OCI-LY7 (cell line): ENCODE measurements around the gene BASP1. TPM values are rescaled to one million over a fixed set of nuclear protein-coding genes. Genes with fewer than 3 reads are reported as not detected.

Source experiments
- BruUV-seq: library from RNA; stranded (reverse); fragments of 400-500 nt; replicated peaks from 2 replicates; lab custom pipeline; 2021; lab: Mats Ljungman, UMichigan
- CTCF ChIA-PET: fragments of 300-600 bp; sonication (Branson Sonifier 250); formaldehyde crosslinking; loops from one replicate; lab custom pipeline; 2022; ENCODE audit warnings: antibody characterized with exemption; ENCODE audit not compliant: unreplicated experiment; lab: Charles Lee
- POLR2A ChIA-PET: fragments of 300-600 bp; sonication (Branson Sonifier 250); formaldehyde crosslinking; loops from one replicate; lab custom pipeline; 2022; ENCODE audit warnings: antibody characterized with exemption; lab: Charles Lee
- DNase-seq: peaks from one replicate; pipeline ENCODE4 v3.0.0-alpha.2; 2015; ENCODE audit warnings: low spot score
- H2AFZ ChIP-seq: fragments of 200-600 bp; sonication (generic), shearing (Covaris generic); 2 replicates; pipeline ENCODE4 v1.6.1; 2014; ENCODE audit warnings: mild to moderate bottlenecking, antibody characterized with exemption, low read length, moderate library complexity
- H3K27ac ChIP-seq: fragments of 200-600 bp; sonication (generic); 2 replicates; pipeline ENCODE4 v1.5.1; 2014; ENCODE audit warnings: mixed run types, low read depth, mild to moderate bottlenecking, moderate library complexity, low read length, inconsistent platforms; ENCODE audit not compliant: poor library complexity, severe bottlenecking
- H3K36me3 ChIP-seq: fragments of 200-600 bp; sonication (generic); 2 replicates; pipeline ENCODE4 v1.6.1; 2014; ENCODE audit warnings: mild to moderate bottlenecking, antibody characterized with exemption, low read length, moderate library complexity, mixed read lengths; ENCODE audit not compliant: insufficient read depth
- H3K4me1 ChIP-seq: fragments of 200-600 bp; sonication (generic); 2 replicates; pipeline ENCODE4 v1.5.1; 2014; ENCODE audit warnings: mild to moderate bottlenecking, low read length; ENCODE audit not compliant: insufficient read depth, poor library complexity, severe bottlenecking
- H3K4me2 ChIP-seq: fragments of 200-600 bp; sonication (generic); 2 replicates; pipeline ENCODE4 v1.6.1; 2014; ENCODE audit warnings: mild to moderate bottlenecking, low read length
- H3K4me3 ChIP-seq: fragments of 200-600 bp; sonication (generic); 2 replicates; pipeline ENCODE4 v1.5.1; 2014; ENCODE audit warnings: mild to moderate bottlenecking, low read depth, low read length; ENCODE audit not compliant: poor library complexity, severe bottlenecking
- H3K79me2 ChIP-seq: fragments of 200-600 bp; sonication (generic); 2 replicates; pipeline ENCODE4 v1.6.1; 2016; ENCODE audit warnings: low read depth, mild to moderate bottlenecking, low read length, moderate library complexity, mixed read lengths; ENCODE audit not compliant: insufficient read depth
- H3K9me2 ChIP-seq: fragments of 200-600 bp; sonication (generic); 2 replicates; pipeline ENCODE4 v1.6.1; 2016; ENCODE audit warnings: mild to moderate bottlenecking, low read length, mixed read lengths; ENCODE audit not compliant: insufficient read depth
- H3K9me3 ChIP-seq: fragments of 200-600 bp; sonication (generic); 2 replicates; pipeline ENCODE4 v1.6.1; 2014; ENCODE audit warnings: mild to moderate bottlenecking, mixed run types, low read length, mixed read lengths
- H4K20me1 ChIP-seq: fragments of 200-600 bp; sonication (generic); 2 replicates; pipeline ENCODE4 v1.6.1; 2014; ENCODE audit warnings: mild to moderate bottlenecking, antibody characterized with exemption, low read length, moderate library complexity, mixed read lengths; ENCODE audit not compliant: insufficient read depth
- EZH2phosphoT487 ChIP-seq: fragments of 200-600 bp; sonication (generic); IDR thresholded peaks from 2 replicates; pipeline ENCODE4 v1.6.1; 2018; ENCODE audit warnings: low read depth, borderline replicate concordance, mild to moderate bottlenecking, mixed run types, antibody characterized with exemption, low read length, moderate library complexity, mixed read lengths
- intact Hi-C: fragments of 100-400 bp; cut with micrococcal nuclease; formaldehyde crosslinking; loops from one replicate; pipeline ENCODE4 v1.10.0; 2022; ENCODE audit not compliant: unreplicated experiment
- total RNA-seq, 2 experiments: library from RNA; depleted of rRNA in 1 of 2; stranded (reverse); fragments of >200 nt in 1 of 2; shearing (Covaris generic) in 1 of 2; gene quantifications; 2 replicates each; pipeline ENCODE4 v1.2.3, GENCODE V29; 2014 to 2022
- TF ChIP-seq, protein P1 (sequence below): fragments of 200-600 bp; sonication (generic); conservative IDR thresholded peaks from 2 replicates; pipeline ENCODE4 v1.5.1; 2014; ENCODE audit warnings: mild to moderate bottlenecking, antibody characterized with exemption, low read length, moderate library complexity, mixed read lengths

The BASP1 gene
- total RNA-seq, 2 experiments from 2014 or later = 23.4 to 64.8 TPM

DNA sequence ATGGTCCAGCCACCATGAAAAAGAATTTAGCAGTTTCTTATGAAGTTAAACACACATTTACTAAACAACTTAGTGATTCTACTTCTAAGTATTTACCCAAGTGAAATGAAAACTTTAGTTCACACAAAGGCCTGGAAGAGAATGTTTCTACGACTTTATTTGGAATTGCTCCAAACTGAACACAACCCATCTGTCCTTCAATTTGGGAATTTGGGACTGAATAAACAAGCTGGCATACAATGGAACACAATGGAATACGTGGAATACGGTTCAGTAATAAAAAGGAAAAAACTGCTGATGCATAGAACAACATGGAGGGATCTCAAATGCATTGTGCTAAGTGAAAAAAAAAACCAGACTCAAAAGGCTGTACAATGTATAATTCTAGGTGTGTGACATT is 44.6 kb upstream of the BASP1 start:
- no peak overlapping the region for H3K4me3 ChIP-seq
- no peaks in the 10 kb centered on the region for H3K9me2 ChIP-seq
- no peak overlapping the region for H2AFZ ChIP-seq
- POLR2A ChIA-PET = interaction anchor here (0.5 kb wide), 1 partner anchor 26 kb away, joined by 4 read pairs; no protein-coding TSS in a partner anchor
- BruUV-seq = no TSS peak
- TF ChIP-seq, protein P1, sequence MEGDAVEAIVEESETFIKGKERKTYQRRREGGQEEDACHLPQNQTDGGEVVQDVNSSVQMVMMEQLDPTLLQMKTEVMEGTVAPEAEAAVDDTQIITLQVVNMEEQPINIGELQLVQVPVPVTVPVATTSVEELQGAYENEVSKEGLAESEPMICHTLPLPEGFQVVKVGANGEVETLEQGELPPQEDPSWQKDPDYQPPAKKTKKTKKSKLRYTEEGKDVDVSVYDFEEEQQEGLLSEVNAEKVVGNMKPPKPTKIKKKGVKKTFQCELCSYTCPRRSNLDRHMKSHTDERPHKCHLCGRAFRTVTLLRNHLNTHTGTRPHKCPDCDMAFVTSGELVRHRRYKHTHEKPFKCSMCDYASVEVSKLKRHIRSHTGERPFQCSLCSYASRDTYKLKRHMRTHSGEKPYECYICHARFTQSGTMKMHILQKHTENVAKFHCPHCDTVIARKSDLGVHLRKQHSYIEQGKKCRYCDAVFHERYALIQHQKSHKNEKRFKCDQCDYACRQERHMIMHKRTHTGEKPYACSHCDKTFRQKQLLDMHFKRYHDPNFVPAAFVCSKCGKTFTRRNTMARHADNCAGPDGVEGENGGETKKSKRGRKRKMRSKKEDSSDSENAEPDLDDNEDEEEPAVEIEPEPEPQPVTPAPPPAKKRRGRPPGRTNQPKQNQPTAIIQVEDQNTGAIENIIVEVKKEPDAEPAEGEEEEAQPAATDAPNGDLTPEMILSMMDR = no peak
- no peak for TF ChIP-seq EZH2phosphoT487
- no peak for DNase-seq
- H3K9me3 ChIP-seq = no peaks in the 10 kb centered on the region
- H3K4me1 ChIP-seq = no peaks in the 10 kb centered on the region
- H3K27ac ChIP-seq = no peak overlapping the region
- CTCF ChIA-PET = no interaction called here
- no peaks in the 10 kb centered on the region for H4K20me1 ChIP-seq
- H3K4me2 ChIP-seq = no peak overlapping the region
- intact Hi-C loops = no loop called here
- no peaks in the 10 kb centered on the region for H3K36me3 ChIP-seq
- H3K79me2 ChIP-seq = no peaks in the 10 kb centered on the region

DNA sequence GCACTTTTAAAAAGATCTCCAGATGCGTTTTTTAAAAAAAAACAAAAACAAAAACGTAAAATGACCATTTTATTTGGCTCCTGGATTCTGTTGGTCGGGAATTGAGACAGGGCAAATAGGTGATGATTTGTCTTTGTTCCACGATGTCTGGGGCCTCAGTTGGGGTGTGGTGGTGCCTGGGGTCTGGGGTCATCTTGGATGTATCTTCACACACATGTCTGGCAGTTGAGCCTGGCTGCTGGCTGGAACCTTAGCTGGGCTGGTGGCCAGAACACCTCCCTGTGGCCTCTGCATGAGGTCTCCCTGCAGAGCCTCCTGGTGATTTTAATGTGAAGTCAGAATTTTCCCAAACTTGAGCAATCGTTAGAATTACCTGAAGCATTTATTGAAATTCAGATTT is 42.5 kb upstream of the BASP1 start:
- no TSS peak for BruUV-seq
- CTCF ChIA-PET = no interaction called here

More for the DNA sequence above, 42.5 kb upstream of the BASP1 start:
- Histone ChIP-seq H3K4me1 (no peaks in the 10 kb centered on the region), H3K36me3 (no peaks in the 10 kb centered on the region), H3K79me2 (no peaks in the 10 kb centered on the region), H3K27ac (no peak overlapping the region), H3K4me3 (no peak overlapping the region), H3K9me3 (no peaks in the 10 kb centered on the region), H3K4me2 (no peak overlapping the region), H3K9me2 (no peaks in the 10 kb centered on the region), H2AFZ (no peak overlapping the region), H4K20me1 (no peaks in the 10 kb centered on the region)
- POLR2A ChIA-PET = no interaction called here
- intact Hi-C loops = no loop called here
- no peak for DNase-seq
- TF ChIP-seq EZH2phosphoT487 = no peak
- TF ChIP-seq, protein P1 = no peak
